Activated CD4-positive, alpha-beta memory T cell treated with anti-CD3 and anti-CD28 coated beads, Interleukin-2, amount 10 ng/mL, durations not matched to agents 7 days and 5 days (primary cell): Measurements from ENCODE around the gene PSMD2. TPM values are rescaled to one million over a fixed set of nuclear protein-coding genes. Genes with fewer than 3 reads are reported as not detected.
A peak's percentile ranks its signal among the peaks of the same experiment; 100 is the strongest.

Source experiments
- CTCF ChIA-PET: fragments of 350-600 bp; sonication (Branson Sonifier 250); formaldehyde crosslinking; loops from one replicate; lab custom pipeline; 2021; ENCODE audit warnings: antibody characterized with exemption, inconsistent platforms; lab: Charles Lee
- POLR2A ChIA-PET: fragments of 350-600 bp; sonication (Branson Sonifier 250); formaldehyde crosslinking; loops from one replicate; lab custom pipeline; 2021; ENCODE audit warnings: antibody characterized with exemption; lab: Charles Lee
- DNase-seq: peaks from one replicate; pipeline ENCODE4 v3.0.0-alpha.2; 2020
- H3K27ac Mint-ChIP-seq: one replicate; pipeline ENCODE4 v1.8.0; 2021; ENCODE audit warnings: mild to moderate bottlenecking, mixed read lengths
- H3K27me3 Mint-ChIP-seq: one replicate; pipeline ENCODE4 v1.8.0; 2021; ENCODE audit warnings: mixed read lengths
- H3K36me3 Mint-ChIP-seq: one replicate; pipeline ENCODE4 v1.8.0; 2021; ENCODE audit warnings: low read depth, mixed read lengths
- H3K4me1 Mint-ChIP-seq: one replicate; pipeline ENCODE4 v1.8.0; 2021; ENCODE audit warnings: mixed read lengths
- H3K4me3 Mint-ChIP-seq: one replicate; pipeline ENCODE4 v1.8.0; 2021; ENCODE audit warnings: mild to moderate bottlenecking, mixed read lengths
- H3K9me3 Mint-ChIP-seq: one replicate; pipeline ENCODE4 v1.8.0; 2021; ENCODE audit warnings: mixed read lengths
- total RNA-seq, 2 experiments: library from RNA; stranded (reverse); gene quantifications; one replicate each; pipeline ENCODE4 v1.2.3, GENCODE V29; 2021

PSMD2 gene
- total RNA-seq, 2 experiments from 2014 or later, result 177 TPM

DNA sequence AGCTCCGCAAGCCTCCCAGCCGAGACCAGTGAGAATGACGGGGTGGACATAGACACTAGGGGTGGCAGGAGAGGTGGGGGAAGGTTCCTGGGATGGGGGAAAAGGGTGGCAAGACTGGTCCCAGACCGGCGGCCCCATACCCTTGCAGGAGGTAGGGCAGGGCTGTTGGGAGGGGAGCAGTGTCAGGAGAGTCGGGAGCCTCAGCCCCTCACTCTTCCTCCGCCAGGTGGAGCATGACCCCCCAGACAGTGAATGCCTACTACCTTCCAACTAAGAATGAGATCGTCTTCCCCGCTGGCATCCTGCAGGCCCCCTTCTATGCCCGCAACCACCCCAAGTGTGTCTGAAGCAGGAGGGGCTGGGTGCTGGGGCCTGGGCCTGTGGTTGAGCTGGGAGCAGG is 8.7 kb upstream of the PSMD2 start:
- Mint-ChIP-seq H3K36me3 (no peaks in the 10 kb centered on the region), H3K9me3 (no peaks in the 10 kb centered on the region), H3K4me1 (no peaks in the 10 kb centered on the region), H3K27me3 (peaks cover 11% of the 10 kb centered on the region), H3K4me3 (no peak overlapping the region), H3K27ac (no peak overlapping the region)
- DNase-seq, result no peak
- CTCF ChIA-PET, result interaction anchor here (2.3 to 8.6 kb wide), 2 partner anchors 41 to 63 kb away, joined by 8 to 53 read pairs; partner anchors contain the start of gene EEF1AKMT4
- POLR2A ChIA-PET, result no interaction called here

DNA sequence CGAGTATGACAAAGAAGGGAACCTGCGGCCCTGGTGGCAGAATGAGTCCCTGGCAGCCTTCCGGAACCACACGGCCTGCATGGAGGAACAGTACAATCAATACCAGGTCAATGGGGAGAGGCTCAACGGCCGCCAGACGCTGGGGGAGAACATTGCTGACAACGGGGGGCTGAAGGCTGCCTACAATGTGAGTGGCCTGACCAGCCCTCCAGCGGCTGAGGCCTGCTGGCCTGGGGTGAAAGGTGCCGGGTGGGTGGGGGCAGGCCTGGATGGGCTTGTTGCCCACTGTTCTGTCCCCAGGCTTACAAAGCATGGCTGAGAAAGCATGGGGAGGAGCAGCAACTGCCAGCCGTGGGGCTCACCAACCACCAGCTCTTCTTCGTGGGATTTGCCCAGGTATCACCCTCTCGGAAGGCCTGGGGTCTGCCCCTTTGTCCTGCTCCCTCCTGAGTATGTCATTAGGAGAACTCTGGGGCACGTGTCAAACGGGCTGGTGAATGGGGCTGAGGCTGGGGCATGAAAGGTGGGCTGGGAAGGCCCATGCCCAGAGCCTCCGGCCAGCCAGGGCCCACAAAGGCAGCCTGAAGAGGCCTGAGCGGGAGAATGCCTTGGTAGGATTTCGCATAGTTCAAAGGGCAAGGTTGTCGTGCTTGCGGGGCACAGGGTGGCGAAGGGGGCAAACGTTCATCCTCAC is 7.8 kb upstream of the PSMD2 start:
- ChIA-PET CTCF (interaction anchor here (8.6 kb wide), 1 partner anchor 64 kb away, joined by 53 read pairs; no protein-coding TSS in a partner anchor), POLR2A (no interaction called here)
- no peak overlapping the region for H3K27ac Mint-ChIP-seq
- H3K36me3 Mint-ChIP-seq, result no peaks in the 10 kb centered on the region
- H3K9me3 Mint-ChIP-seq, result no peaks in the 10 kb centered on the region
- H3K27me3 Mint-ChIP-seq, result peaks cover 7% of the 10 kb centered on the region
- DNase-seq, result no peak
- H3K4me1 Mint-ChIP-seq, result no peaks in the 10 kb centered on the region
- H3K4me3 Mint-ChIP-seq, result no peak overlapping the region

- Mint-ChIP-seq H3K27ac (no peak overlapping the region), H3K36me3 (no peaks in the 10 kb centered on the region), H3K9me3 (no peaks in the 10 kb centered on the region), H3K4me3 (no peak overlapping the region), H3K27me3 (peaks cover 5% of the 10 kb centered on the region), H3K4me1 (no peaks in the 10 kb centered on the region)
- DNase-seq, result no peak
- POLR2A ChIA-PET, result no interaction called here
- CTCF ChIA-PET, result interaction anchor here (0.8 to 8.6 kb wide), 2 partner anchors 42 to 65 kb away, joined by 3 to 53 read pairs; partner anchors contain the start of gene EEF1AKMT4
These were observed 7.1 kb upstream of the PSMD2 start for GRCh38 chr3:184291738-184292445.

DNA sequence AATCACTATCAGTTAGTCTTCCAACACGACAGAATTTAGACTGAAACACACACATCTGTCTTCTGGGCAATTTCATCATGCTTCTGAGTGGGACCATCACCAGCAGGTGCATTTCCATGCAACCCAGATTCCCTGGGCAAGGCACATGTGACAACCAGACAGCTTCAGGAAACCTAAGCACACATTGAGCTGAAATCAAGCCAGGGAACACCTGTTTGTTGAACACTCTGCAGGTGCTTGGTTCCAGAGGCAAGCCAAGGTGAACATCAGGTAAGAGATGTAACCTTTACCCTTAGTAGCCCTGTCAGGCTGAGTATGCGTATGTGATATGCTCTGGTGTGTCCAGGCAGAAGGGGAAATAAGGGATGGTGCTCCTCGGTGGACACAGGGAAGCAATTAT is 3.3 kb upstream of the PSMD2 start:
- Mint-ChIP-seq H3K9me3 (no peaks in the 10 kb centered on the region), H3K36me3 (peaks cover 10% of the 10 kb centered on the region), H3K4me1 (peaks cover 20% of the 10 kb centered on the region), H3K4me3 (no peak overlapping the region), H3K27me3 (no peaks in the 10 kb centered on the region), H3K27ac (no peak overlapping the region)
- ChIA-PET POLR2A (no interaction called here), CTCF (interaction anchor here (1.2 kb wide), 1 partner anchor 401 kb away, joined by 6 read pairs; no protein-coding TSS in a partner anchor)
- no peak for DNase-seq

GRCh38 chr3:184296616-184297015 is 2.4 kb upstream of the PSMD2 start:
- ChIA-PET POLR2A (no interaction called here), CTCF (interaction anchor here (0.6 kb wide), 1 partner anchor 160 kb away, joined by 3 read pairs; no protein-coding TSS in a partner anchor)
- H3K27me3 Mint-ChIP-seq, result no peaks in the 10 kb centered on the region
- no peak overlapping the region for H3K27ac Mint-ChIP-seq
- DNase-seq, result no peak
- no peaks in the 10 kb centered on the region for H3K9me3 Mint-ChIP-seq
- H3K4me1 Mint-ChIP-seq, result peaks cover 24% of the 10 kb centered on the region
- no peak overlapping the region for H3K4me3 Mint-ChIP-seq
- peaks cover 16% of the 10 kb centered on the region for H3K36me3 Mint-ChIP-seq

- ChIA-PET CTCF (interaction anchor here (0.6 to 2.0 kb wide), 2 partner anchors 72 to 1475 kb away, joined by 3 to 4 read pairs; no protein-coding TSS in a partner anchor), POLR2A (interaction anchor here (1.1 to 3.1 kb wide), 4 partner anchors 11 to 125 kb away, joined by 6 to 10 read pairs (median 8); partner anchors contain the start of gene AP2M1)
- no peak for DNase-seq
- H3K36me3 Mint-ChIP-seq, result peaks cover 38% of the 10 kb centered on the region
- H3K4me1 Mint-ChIP-seq, result peaks cover 30% of the 10 kb centered on the region
- peak overlapping the region; percentile 95 for H3K4me3 Mint-ChIP-seq
- H3K27me3 Mint-ChIP-seq, result no peaks in the 10 kb centered on the region
- peak overlapping the region; percentile 81 for H3K27ac Mint-ChIP-seq
- no peaks in the 10 kb centered on the region for H3K9me3 Mint-ChIP-seq
These were observed 692 bp downstream of the PSMD2 start for GRCh38 chr3:184299488-184300377.

DNA sequence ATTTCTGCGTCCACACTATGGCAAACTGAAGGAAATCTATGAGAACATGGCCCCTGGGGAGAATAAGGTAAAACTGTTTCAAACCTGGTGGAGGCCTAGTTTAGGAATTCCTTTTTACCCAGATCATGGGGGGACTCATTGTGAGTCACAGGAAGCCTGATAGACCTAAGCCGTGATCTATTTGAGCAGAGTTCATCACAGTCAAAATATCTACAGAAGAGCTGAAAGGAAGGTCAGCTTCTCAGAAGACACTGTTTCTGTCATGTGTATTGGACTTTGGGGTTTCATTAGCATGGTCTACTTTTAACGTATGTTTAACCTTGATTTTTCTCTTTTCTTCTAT is 1.3 kb downstream of the PSMD2 start:
- POLR2A ChIA-PET, result interaction anchor here (2.0 to 3.1 kb wide), 2 partner anchors 11 to 15 kb away, joined by 9 to 10 read pairs; no protein-coding TSS in a partner anchor
- Mint-ChIP-seq H3K4me1 (peaks cover 30% of the 10 kb centered on the region), H3K27me3 (no peaks in the 10 kb centered on the region), H3K9me3 (no peaks in the 10 kb centered on the region), H3K4me3 (peak overlapping the region; percentile 95), H3K27ac (no peak overlapping the region), H3K36me3 (peaks cover 41% of the 10 kb centered on the region)
- no peak for DNase-seq
- CTCF ChIA-PET, result interaction anchor here (2.0 kb wide), 1 partner anchor 72 kb away, joined by 4 read pairs; no protein-coding TSS in a partner anchor

DNA sequence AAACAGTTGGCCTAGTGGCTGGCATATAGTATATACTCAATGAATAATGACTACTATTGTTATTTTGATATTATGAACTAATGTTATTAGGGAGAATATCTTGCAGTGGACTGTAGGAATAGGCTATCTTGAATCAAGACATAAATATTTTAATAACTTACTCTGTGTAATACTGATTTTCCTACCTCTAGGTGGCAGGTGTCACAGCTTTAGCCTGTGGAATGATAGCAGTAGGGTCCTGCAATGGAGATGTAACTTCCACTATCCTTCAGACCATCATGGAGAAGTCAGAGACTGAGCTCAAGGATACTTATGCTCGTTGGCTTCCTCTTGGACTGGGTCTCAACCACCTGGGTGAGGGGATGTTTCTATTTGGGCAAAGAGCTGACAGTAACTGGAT is 6.5 kb downstream of the PSMD2 start:
- CTCF ChIA-PET, result interaction anchor here (0.7 to 1.7 kb wide), 6 partner anchors 15 to 869 kb away, joined by 3 to 6 read pairs (median 4); partner anchors contain the start of gene ABCC5
- Mint-ChIP-seq H3K4me3 (no peak overlapping the region), H3K27ac (no peak overlapping the region), H3K9me3 (no peaks in the 10 kb centered on the region), H3K4me1 (peaks cover 11% of the 10 kb centered on the region), H3K36me3 (peaks cover 74% of the 10 kb centered on the region), H3K27me3 (no peaks in the 10 kb centered on the region)
- DNase-seq, result no peak
- POLR2A ChIA-PET, result interaction anchor here (0.6 to 1.4 kb wide), 2 partner anchors 55 to 56 kb away, joined by 3 read pairs; partner anchors contain the start of genes CLCN2 and POLR2H

DNA sequence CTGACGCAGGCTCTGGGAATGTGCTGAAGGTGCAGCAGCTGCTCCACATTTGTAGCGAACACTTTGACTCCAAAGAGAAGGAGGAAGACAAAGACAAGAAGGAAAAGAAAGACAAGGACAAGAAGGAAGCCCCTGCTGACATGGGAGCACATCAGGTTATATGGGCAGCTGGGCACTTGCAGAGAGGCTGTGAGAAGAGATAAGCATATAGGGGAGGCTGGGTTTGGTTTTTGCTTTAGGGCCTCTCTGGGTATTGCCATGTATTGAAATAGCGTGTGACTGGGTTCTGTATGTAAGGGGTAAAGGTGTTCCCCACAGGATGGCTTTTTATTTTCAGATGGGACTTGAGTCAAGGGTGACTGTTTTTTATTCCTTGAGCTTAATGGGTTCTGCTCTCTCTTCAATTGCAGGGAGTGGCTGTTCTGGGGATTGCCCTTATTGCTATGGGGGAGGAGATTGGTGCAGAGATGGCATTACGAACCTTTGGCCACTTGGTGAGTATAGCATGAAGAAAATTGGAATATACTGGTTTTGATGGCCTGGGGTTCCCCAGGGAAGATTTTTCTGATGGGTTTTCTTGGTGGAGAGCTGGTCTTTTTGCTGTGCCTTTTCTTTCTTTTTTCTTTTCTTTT is 7.4 kb downstream of the PSMD2 start:
- no peak for DNase-seq
- ChIA-PET CTCF (interaction anchor here (0.9 to 1.7 kb wide), 6 partner anchors 13 to 57 kb away, joined by 3 to 6 read pairs (median 4); partner anchors contain the start of gene EEF1AKMT4), POLR2A (interaction anchor here (0.6 to 1.4 kb wide), 2 partner anchors 54 to 55 kb away, joined by 3 read pairs; partner anchors contain the start of genes CLCN2 and POLR2H)
- no peaks in the 10 kb centered on the region for H3K9me3 Mint-ChIP-seq
- no peaks in the 10 kb centered on the region for H3K27me3 Mint-ChIP-seq
- H3K36me3 Mint-ChIP-seq, result peaks cover 68% of the 10 kb centered on the region
- no peak overlapping the region for H3K4me3 Mint-ChIP-seq
- no peak overlapping the region for H3K27ac Mint-ChIP-seq
- H3K4me1 Mint-ChIP-seq, result peaks cover 7% of the 10 kb centered on the region

DNA sequence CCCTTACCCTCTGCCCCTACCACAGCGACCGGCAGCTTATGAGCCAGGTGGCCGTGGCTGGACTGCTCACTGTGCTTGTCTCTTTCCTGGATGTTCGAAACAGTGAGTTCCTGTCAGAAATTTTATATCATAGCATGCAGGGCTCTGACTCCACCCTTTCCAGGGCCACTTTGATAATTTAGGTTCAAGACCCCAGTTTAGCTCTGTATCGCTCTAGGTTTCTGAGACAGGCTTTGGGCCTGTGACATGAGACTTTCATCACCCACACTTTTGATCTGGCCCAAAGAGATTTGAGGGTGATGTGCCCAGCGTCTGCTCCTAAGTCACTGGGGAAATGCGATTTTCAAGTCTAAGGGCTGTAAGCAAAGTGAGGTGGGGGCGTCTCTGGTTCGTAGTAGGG is 8.9 kb downstream of the PSMD2 start:
- ChIA-PET POLR2A (no interaction called here), CTCF (interaction anchor here (1.3 kb wide), 1 partner anchor 58 kb away, joined by 4 read pairs; the partner anchor contains the start of gene EEF1AKMT4)
- Mint-ChIP-seq H3K27ac (no peak overlapping the region), H3K9me3 (no peaks in the 10 kb centered on the region), H3K4me1 (no peaks in the 10 kb centered on the region), H3K4me3 (no peak overlapping the region), H3K27me3 (no peaks in the 10 kb centered on the region), H3K36me3 (peaks cover 58% of the 10 kb centered on the region)
- DNase-seq, result no peak

- Mint-ChIP-seq H3K9me3 (no peaks in the 10 kb centered on the region), H3K27me3 (no peaks in the 10 kb centered on the region), H3K4me1 (peaks cover 1% of the 10 kb centered on the region), H3K36me3 (peaks cover 54% of the 10 kb centered on the region), H3K27ac (no peak overlapping the region), H3K4me3 (no peak overlapping the region)
- ChIA-PET POLR2A (no interaction called here), CTCF (no interaction called here)
- DNase-seq, result no peak
These were observed 9.7 kb downstream of the PSMD2 start for GRCh38 chr3:184308744-184309143.
